HCT116 (cell line): Measurements from ENCODE around the gene WNK2. TPM values are rescaled to one million over a fixed set of nuclear protein-coding genes. Genes with fewer than 3 reads are reported as not detected.

Source experiments
- ATAC-seq: fragments of 200-7000 bp; cut with Tn5 transposase; 2 replicates; pipeline ENCODE4 v1.9.1; 2020; ENCODE audit warnings: mild to moderate bottlenecking, moderate library complexity
- BruUV-seq: library from RNA; stranded (reverse); fragments of 400-500 nt; replicated peaks from 2 replicates; lab custom pipeline; 2021; lab: Mats Ljungman, UMichigan
- CTCF ChIA-PET: fragments of 300-600 bp; sonication (Branson Sonifier 250); formaldehyde crosslinking; loops from one replicate; lab custom pipeline; 2021; ENCODE audit warnings: antibody characterized with exemption; lab: Charles Lee
- POLR2A ChIA-PET: fragments of 300-600, 350-600 bp; sonication (Branson Sonifier 250); formaldehyde crosslinking; loops from one replicate; lab custom pipeline; 2021; ENCODE audit warnings: antibody characterized with exemption; lab: Charles Lee
- RAD21 ChIA-PET, 2 experiments: fragments of 300-600 bp; sonication (Branson Sonifier 250); formaldehyde crosslinking; loops; one replicate each; lab custom pipeline; 2023; ENCODE audit warnings: low total read pairs in 2 of 2; ENCODE audit not compliant: uncharacterized antibody in 2 of 2, unreplicated experiment in 2 of 2, low non-redundant PET in 1 of 2; lab: Charles Lee
- DNase-seq: peaks from one replicate; pipeline ENCODE4 v3.0.0-alpha.2; 2010; ENCODE audit warnings: low read depth, low spot score
- H2AFZ ChIP-seq: fragments of 200-600 bp; shearing (Covaris generic), sonication (generic); 2 replicates; pipeline ENCODE4 v1.6.1; 2017; ENCODE audit warnings: low read depth, mixed run types, mixed read lengths, antibody characterized with exemption, low read length; ENCODE audit not compliant: poor library complexity, severe bottlenecking
- H3K27ac ChIP-seq: 2 replicates; pipeline ENCODE4 v1.5.1; 2012; ENCODE audit warnings: low read depth, low read length
- H3K27me3 ChIP-seq: fragments of 200-600 bp; sonication (generic); 2 replicates; pipeline ENCODE4 v1.6.1; 2016; ENCODE audit warnings: mixed run types, low read length, mixed read lengths; ENCODE audit not compliant: insufficient read depth
- H3K36me3 ChIP-seq, 2 experiments: fragments of 200-500 bp in 1 of 2; fragments of 200-600 bp in 1 of 2; sonication (Bioruptor generic) in 1 of 2; sonication (generic) in 1 of 2; 2 replicates each; pipeline versions ENCODE4 v1.5.1 to v1.6.1; 2014 to 2016; ENCODE audit warnings: low read length in 2 of 2, inconsistent platforms in 1 of 2, mixed read lengths in 1 of 2, mixed run types in 1 of 2; ENCODE audit not compliant: insufficient read depth in 2 of 2, control insufficient read depth in 1 of 2
- H3K4me1 ChIP-seq, 2 experiments: fragments of 200-600 bp in 1 of 2; sonication (generic) in 1 of 2; 2 replicates each; pipeline versions ENCODE4 v1.5.1 to v1.6.1; 2012 to 2017; ENCODE audit warnings: low read length in 2 of 2, inconsistent platforms in 1 of 2, mild to moderate bottlenecking in 1 of 2, mixed read lengths in 1 of 2, mixed run types in 1 of 2, moderate library complexity in 1 of 2; ENCODE audit not compliant: insufficient read depth in 2 of 2, control insufficient read depth in 1 of 2
- H3K4me2 ChIP-seq: fragments of 200-600 bp; sonication (generic); 2 replicates; pipeline ENCODE4 v1.6.1; 2017; ENCODE audit warnings: mixed run types, low read length, mixed read lengths
- H3K4me3 ChIP-seq, 2 experiments: fragments of 200-600 bp in 1 of 2; sonication (generic) in 1 of 2; replicated peaks in 1 of 2; 2 replicates each; pipeline ENCODE4 v1.5.1; 2011 to 2016; ENCODE audit warnings: low read length in 2 of 2, control low read depth in 1 of 2, low read depth in 1 of 2, mild to moderate bottlenecking in 1 of 2, mixed read lengths in 1 of 2, mixed run types in 1 of 2
- H3K79me2 ChIP-seq: fragments of 200-600 bp; sonication (generic); 2 replicates; pipeline ENCODE4 v1.6.1; 2017; ENCODE audit warnings: mild to moderate bottlenecking, mixed run types, low read length, moderate library complexity, mixed read lengths; ENCODE audit not compliant: insufficient read depth
- H3K9ac ChIP-seq: fragments of 200-600 bp; sonication (generic); 2 replicates; pipeline ENCODE4 v1.6.1; 2016; ENCODE audit warnings: low read length, mixed read lengths
- H3K9me2 ChIP-seq: fragments of 200-600 bp; sonication (generic), shearing (Covaris generic); 2 replicates; pipeline ENCODE4 v1.6.1; 2017; ENCODE audit warnings: mixed run types, mild to moderate bottlenecking, moderate library complexity; ENCODE audit not compliant: insufficient read depth
- H3K9me3 ChIP-seq, 2 experiments: fragments of 200-500 bp in 1 of 2; fragments of 200-600 bp in 1 of 2; sonication (Bioruptor generic) in 1 of 2; sonication (generic) in 1 of 2; 2 replicates each; pipeline ENCODE4 v1.6.1; 2014 to 2017; ENCODE audit warnings: low read length in 2 of 2, mixed read lengths in 2 of 2, inconsistent platforms in 1 of 2, low read depth in 1 of 2, mild to moderate bottlenecking in 1 of 2, mixed run types in 1 of 2, moderate library complexity in 1 of 2; ENCODE audit not compliant: control insufficient read depth in 1 of 2, insufficient read depth in 1 of 2
- H4K20me1 ChIP-seq: fragments of 200-600 bp; sonication (generic), shearing (Covaris generic); 2 replicates; pipeline ENCODE4 v1.6.1; 2017; ENCODE audit warnings: mixed run types, mild to moderate bottlenecking, moderate library complexity; ENCODE audit not compliant: insufficient read depth
- CBX3 ChIP-seq: IDR thresholded peaks from 2 replicates; pipeline ENCODE4 v1.6.1; 2012; ENCODE audit warnings: low read depth
- ELF1 ChIP-seq: IDR thresholded peaks from 2 replicates; pipeline ENCODE4 v1.6.1; 2012; ENCODE audit warnings: low read depth, borderline replicate concordance
- JUND ChIP-seq: IDR thresholded peaks from 2 replicates; pipeline ENCODE4 v1.6.1; 2012
- POLR2A ChIP-seq: IDR thresholded peaks from 2 replicates; pipeline ENCODE4 v1.7.0; 2011; ENCODE audit warnings: borderline replicate concordance; ENCODE audit not compliant: insufficient read depth, insufficient read length; ENCODE audit errors: extremely low read depth
- POLR2AphosphoS5 ChIP-seq: IDR thresholded peaks from 2 replicates; pipeline ENCODE4 v1.6.1; 2011; ENCODE audit warnings: mild to moderate bottlenecking, low read depth, low read length, moderate library complexity
- SIN3A ChIP-seq: IDR thresholded peaks from 2 replicates; pipeline ENCODE4 v1.6.1; 2012; ENCODE audit warnings: low read depth
- SP1 ChIP-seq: IDR thresholded peaks from 2 replicates; pipeline ENCODE4 v1.6.1; 2012; ENCODE audit warnings: low read depth
- YY1 ChIP-seq: IDR thresholded peaks from 2 replicates; pipeline ENCODE4 v1.6.1; 2011; ENCODE audit warnings: low read length, low read depth, moderate library complexity, mild to moderate bottlenecking; ENCODE audit not compliant: insufficient replicate concordance; ENCODE audit errors: extremely low read depth
- ZBTB33 ChIP-seq: IDR thresholded peaks from 2 replicates; pipeline ENCODE4 v1.6.1; 2011; ENCODE audit warnings: mild to moderate bottlenecking, low read length, moderate library complexity; ENCODE audit not compliant: insufficient replicate concordance; ENCODE audit errors: extremely low read depth
- intact Hi-C: fragments of 100-400 bp; cut with micrococcal nuclease; formaldehyde crosslinking; loops from 2 replicates; pipeline ENCODE4 v1.10.0; 2022
- total RNA-seq: library from RNA; stranded (reverse); gene quantifications from one replicate; pipeline ENCODE4 v1.2.1, GENCODE V29; 2021; ENCODE audit not compliant: unreplicated experiment
- TF ChIP-seq, protein P1 (sequence below): IDR thresholded peaks from 2 replicates; pipeline ENCODE4 v1.6.1; 2012

Gene WNK2
- total RNA-seq, 1 experiment from 2014 or later: 24.4 TPM

- peaks cover 3 to 7% of the 10 kb centered on the region in 2 experiments; a peak in 3 of 4 replicates for H3K4me1 ChIP-seq
- no peaks in the 10 kb centered on the region for H3K79me2 ChIP-seq
- H3K27me3 ChIP-seq: no peaks in the 10 kb centered on the region
- no peaks in the 10 kb centered on the region for H3K9me2 ChIP-seq
- no peak overlapping the region for H3K9ac ChIP-seq
- no peaks in the 10 kb centered on the region for H4K20me1 ChIP-seq
- RAD21 ChIA-PET: no interaction called here
- H3K36me3 ChIP-seq: no peaks in the 10 kb centered on the region
- CTCF ChIA-PET: interaction anchor here (1.0 to 1.5 kb wide), 3 partner anchors 146 to 153 kb away, joined by 5 read pairs; no protein-coding TSS in a partner anchor
- no TSS peak for BruUV-seq
- H3K4me3 ChIP-seq: no peak overlapping the region
- intact Hi-C loops: no loop called here
- no peak overlapping the region for H3K4me2 ChIP-seq
- POLR2A ChIA-PET: interaction anchor here (1.2 kb wide), 1 partner anchor 37 kb away, joined by 3 read pairs; no protein-coding TSS in a partner anchor
- ATAC-seq: no peak
- H2AFZ ChIP-seq: no peak overlapping the region
- DNase-seq: no peak
- no peak overlapping the region for H3K27ac ChIP-seq
- H3K9me3 ChIP-seq: no peaks in the 10 kb centered on the region
- TF ChIP-seq ELF1 (no peak), SP1 (no peak), POLR2A (no peak), JUND (no peak), POLR2AphosphoS5 (no peak), SIN3A (no peak), ZBTB33 (no peak), YY1 (no peak), CBX3 (no peak)
- TF ChIP-seq, protein P1, sequence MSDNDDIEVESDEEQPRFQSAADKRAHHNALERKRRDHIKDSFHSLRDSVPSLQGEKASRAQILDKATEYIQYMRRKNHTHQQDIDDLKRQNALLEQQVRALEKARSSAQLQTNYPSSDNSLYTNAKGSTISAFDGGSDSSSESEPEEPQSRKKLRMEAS: no peak
Observed at GRCh38 chr9:93156475-93157008, 27.4 kb upstream of the WNK2 start.
